Liver (tissue), 9 donors: ENCODE results near the gene ME1. TPM values are rescaled to one million over a fixed set of nuclear protein-coding genes. Genes with fewer than 3 reads are reported as not detected.

ENCODE experiments used
- DNase-seq: peaks from one replicate; pipeline ENCODE4 v3.0.0-alpha.2; 2017; ENCODE audit warnings: low spot score
- H3K27ac ChIP-seq, 2 donors: one replicate each; pipeline ENCODE4 v1.7.0; 2013; ENCODE audit warnings: inconsistent platforms in 2 of 2, low read length in 2 of 2, control low read depth in 1 of 2, low read depth in 1 of 2, mild to moderate bottlenecking in 1 of 2
- H3K27me3 ChIP-seq, 4 donors: one replicate each; pipeline versions ENCODE4 v1.6.1 to v1.7.0; 2013; ENCODE audit warnings: low read length in 3 of 4, inconsistent platforms in 1 of 4, mild to moderate bottlenecking in 1 of 4, moderate library complexity in 1 of 4; ENCODE audit not compliant: control insufficient read depth in 4 of 4, insufficient read depth in 4 of 4
- H3K36me3 ChIP-seq, 4 donors: one replicate each; pipeline versions ENCODE4 v1.6.1 to v1.7.0; 2013; ENCODE audit warnings: low read length in 3 of 4, mild to moderate bottlenecking in 3 of 4, low read depth in 1 of 4, moderate library complexity in 1 of 4; ENCODE audit not compliant: control insufficient read depth in 4 of 4, insufficient read depth in 3 of 4
- H3K4me1 ChIP-seq, 4 donors: one replicate each; pipeline versions ENCODE4 v1.6.1 to v1.7.0; 2013; ENCODE audit warnings: low read length in 3 of 4, mild to moderate bottlenecking in 3 of 4, moderate library complexity in 1 of 4; ENCODE audit not compliant: control insufficient read depth in 4 of 4, insufficient read depth in 4 of 4
- H3K4me3 ChIP-seq, 3 donors: one replicate each; pipeline versions ENCODE4 v1.6.1 to v1.7.0; 2013; ENCODE audit warnings: low read length in 3 of 3, control low read depth in 1 of 3, low read depth in 1 of 3, mild to moderate bottlenecking in 1 of 3
- H3K9ac ChIP-seq, 2 donors: one replicate each; pipeline ENCODE4 v1.7.0; 2013; ENCODE audit warnings: low read length in 2 of 2, mild to moderate bottlenecking in 2 of 2, moderate library complexity in 2 of 2, control low read depth in 1 of 2, low read depth in 1 of 2
- H3K9me3 ChIP-seq, 4 donors: one replicate each; pipeline versions ENCODE4 v1.6.1 to v1.7.0; 2013; ENCODE audit warnings: low read length in 3 of 4; ENCODE audit not compliant: control insufficient read depth in 4 of 4
- EGR1 ChIP-seq, 2 donors: IDR thresholded peaks; 2 replicates each; pipeline ENCODE4 v1.6.1; 2016 to 2018; ENCODE audit warnings: antibody characterized with exemption in 2 of 2, low read depth in 2 of 2
- FOXA1 ChIP-seq: IDR thresholded peaks from 2 replicates; pipeline ENCODE4 v1.6.1; 2016; ENCODE audit warnings: antibody characterized with exemption
- FOXA2 ChIP-seq: IDR thresholded peaks from 2 replicates; pipeline ENCODE4 v1.6.1; 2016; ENCODE audit warnings: antibody characterized with exemption
- GABPA ChIP-seq, 2 donors: IDR thresholded peaks in 1 of 2; conservative IDR thresholded peaks in 1 of 2; 2 replicates each; pipeline ENCODE4 v1.6.1; 2016; ENCODE audit warnings: antibody characterized with exemption in 2 of 2, mild to moderate bottlenecking in 1 of 2, moderate library complexity in 1 of 2
- HNF4A ChIP-seq, 2 donors: conservative IDR thresholded peaks; 2 replicates each; pipeline ENCODE4 v1.6.1; 2016; ENCODE audit warnings: antibody characterized with exemption in 2 of 2, mild to moderate bottlenecking in 2 of 2
- HNF4G ChIP-seq: IDR thresholded peaks from 2 replicates; pipeline ENCODE4 v1.6.1; 2016; ENCODE audit warnings: antibody characterized with exemption
- JUND ChIP-seq, 2 donors: IDR thresholded peaks; 2 replicates each; pipeline ENCODE4 v1.6.1; 2016; ENCODE audit warnings: antibody characterized with exemption in 2 of 2
- MAX ChIP-seq: IDR thresholded peaks from 2 replicates; pipeline ENCODE4 v1.6.1; 2016; ENCODE audit warnings: antibody characterized with exemption
- NR2F2 ChIP-seq: IDR thresholded peaks from 2 replicates; pipeline ENCODE4 v1.6.1; 2016; ENCODE audit warnings: antibody characterized with exemption
- RAD21 ChIP-seq, 2 donors: IDR thresholded peaks; 2 replicates each; pipeline ENCODE4 v1.6.1; 2016; ENCODE audit warnings: antibody characterized with exemption in 2 of 2, mild to moderate bottlenecking in 2 of 2
- REST ChIP-seq: IDR thresholded peaks from 2 replicates; pipeline ENCODE4 v1.6.1; 2016; ENCODE audit warnings: antibody characterized with exemption, mild to moderate bottlenecking
- RXRA ChIP-seq, 2 donors: IDR thresholded peaks; 2 replicates each; pipeline ENCODE4 v1.6.1; 2017 to 2018; ENCODE audit warnings: antibody characterized with exemption in 2 of 2, mild to moderate bottlenecking in 1 of 2
- SP1 ChIP-seq: IDR thresholded peaks from 2 replicates; pipeline ENCODE4 v1.6.1; 2018; ENCODE audit warnings: antibody characterized with exemption, mild to moderate bottlenecking
- TAF1 ChIP-seq: conservative IDR thresholded peaks from 2 replicates; pipeline ENCODE4 v1.6.1; 2016; ENCODE audit warnings: antibody characterized with exemption, mild to moderate bottlenecking
- YY1 ChIP-seq: IDR thresholded peaks from 2 replicates; pipeline ENCODE4 v1.6.1; 2016; ENCODE audit warnings: antibody characterized with exemption, mild to moderate bottlenecking
- WGBS: extraction: QIAGEN DNeasy Blood & Tissue Kit; methylation state at CpG from one replicate; pipeline ENCODE4 v1.1.7; 2013; 5-methylcytosine and 5-hydroxymethylcytosine counted together
- polyA plus RNA-seq, 2 donors: library from polyadenylated mRNA; stranded (reverse) in 1 of 2; unstranded in 1 of 2; fragments of 200-250 nt in 1 of 2; fragments of >200 nt in 1 of 2; fragmentation: Nextera tagmentation in 1 of 2; extraction: Ambion mirVana in 1 of 2; gene quantifications; one replicate each; pipeline versions ENCODE4 v1.2.1 to v1.2.3, GENCODE V29; 2013 to 2015
- total RNA-seq, 2 donors: library from RNA; depleted of rRNA; stranded (reverse); fragments of >200 nt; gene quantifications; one replicate each; pipeline ENCODE4 v1.2.3, GENCODE V29; 2014
- TF ChIP-seq, protein P1 (sequence below): IDR thresholded peaks from 2 replicates; pipeline ENCODE4 v1.6.1; 2016; ENCODE audit warnings: antibody characterized with exemption
- TF ChIP-seq, protein P2 (sequence below): IDR thresholded peaks from 2 replicates; pipeline ENCODE4 v1.6.1; 2016; ENCODE audit warnings: antibody characterized with exemption
- TF ChIP-seq, protein P3 (sequence below): fragments of 150-350 bp; IDR thresholded peaks from 2 replicates; pipeline ENCODE4 v1.5.1; 2017; ENCODE audit warnings: improper control_type of control experiment, low read depth, low read length; ENCODE audit not compliant: missing input control
- donor health status: healthy.
- donor health status: healthy.
- donor health status: healthy.
- donor health status: healthy.
- donor health status: healthy.

Gene ME1
- total and polyA plus RNA-seq, 4 donors: 4.3 to 7.8 (median 5.5) TPM

GRCh38 chr6:83188501-83188900 is 242.3 kb downstream of the ME1 start:
- H3K27me3 ChIP-seq: no peaks in the 10 kb centered on the region
- no peak overlapping the region for H3K4me3 ChIP-seq
- WGBS: 77% methylated on average over 3 of the region's 3 CpGs
- TF ChIP-seq, protein P1, sequence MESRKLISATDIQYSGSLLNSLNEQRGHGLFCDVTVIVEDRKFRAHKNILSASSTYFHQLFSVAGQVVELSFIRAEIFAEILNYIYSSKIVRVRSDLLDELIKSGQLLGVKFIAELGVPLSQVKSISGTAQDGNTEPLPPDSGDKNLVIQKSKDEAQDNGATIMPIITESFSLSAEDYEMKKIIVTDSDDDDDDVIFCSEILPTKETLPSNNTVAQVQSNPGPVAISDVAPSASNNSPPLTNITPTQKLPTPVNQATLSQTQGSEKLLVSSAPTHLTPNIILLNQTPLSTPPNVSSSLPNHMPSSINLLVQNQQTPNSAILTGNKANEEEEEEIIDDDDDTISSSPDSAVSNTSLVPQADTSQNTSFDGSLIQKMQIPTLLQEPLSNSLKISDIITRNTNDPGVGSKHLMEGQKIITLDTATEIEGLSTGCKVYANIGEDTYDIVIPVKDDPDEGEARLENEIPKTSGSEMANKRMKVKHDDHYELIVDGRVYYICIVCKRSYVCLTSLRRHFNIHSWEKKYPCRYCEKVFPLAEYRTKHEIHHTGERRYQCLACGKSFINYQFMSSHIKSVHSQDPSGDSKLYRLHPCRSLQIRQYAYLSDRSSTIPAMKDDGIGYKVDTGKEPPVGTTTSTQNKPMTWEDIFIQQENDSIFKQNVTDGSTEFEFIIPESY: no peak
- TF ChIP-seq MAX (no peak), HNF4A (conservative IDR thresholded peaks at IDR 0.05) (no peak), RAD21 (IDR thresholded peaks at IDR 0.05) (no peak), EGR1 (IDR thresholded peaks at IDR 0.05; ENCODE audit: low read depth in 2 of 2) (no peak), RXRA (IDR thresholded peaks at IDR 0.05) (no peak), FOXA2 (no peak), YY1 (no peak), REST (no peak), JUND (IDR thresholded peaks at IDR 0.05) (no peak), FOXA1 (no peak), NR2F2 (no peak), GABPA (IDR thresholded peaks at IDR 0.05 in 1 of 2, conservative IDR thresholded peaks at IDR 0.05 in 1 of 2) (no peak), HNF4G (no peak), SP1 (no peak), TAF1 (no peak)
- TF ChIP-seq, protein P2, sequence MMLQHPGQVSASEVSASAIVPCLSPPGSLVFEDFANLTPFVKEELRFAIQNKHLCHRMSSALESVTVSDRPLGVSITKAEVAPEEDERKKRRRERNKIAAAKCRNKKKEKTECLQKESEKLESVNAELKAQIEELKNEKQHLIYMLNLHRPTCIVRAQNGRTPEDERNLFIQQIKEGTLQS: no peak
- TF ChIP-seq, protein P3, sequence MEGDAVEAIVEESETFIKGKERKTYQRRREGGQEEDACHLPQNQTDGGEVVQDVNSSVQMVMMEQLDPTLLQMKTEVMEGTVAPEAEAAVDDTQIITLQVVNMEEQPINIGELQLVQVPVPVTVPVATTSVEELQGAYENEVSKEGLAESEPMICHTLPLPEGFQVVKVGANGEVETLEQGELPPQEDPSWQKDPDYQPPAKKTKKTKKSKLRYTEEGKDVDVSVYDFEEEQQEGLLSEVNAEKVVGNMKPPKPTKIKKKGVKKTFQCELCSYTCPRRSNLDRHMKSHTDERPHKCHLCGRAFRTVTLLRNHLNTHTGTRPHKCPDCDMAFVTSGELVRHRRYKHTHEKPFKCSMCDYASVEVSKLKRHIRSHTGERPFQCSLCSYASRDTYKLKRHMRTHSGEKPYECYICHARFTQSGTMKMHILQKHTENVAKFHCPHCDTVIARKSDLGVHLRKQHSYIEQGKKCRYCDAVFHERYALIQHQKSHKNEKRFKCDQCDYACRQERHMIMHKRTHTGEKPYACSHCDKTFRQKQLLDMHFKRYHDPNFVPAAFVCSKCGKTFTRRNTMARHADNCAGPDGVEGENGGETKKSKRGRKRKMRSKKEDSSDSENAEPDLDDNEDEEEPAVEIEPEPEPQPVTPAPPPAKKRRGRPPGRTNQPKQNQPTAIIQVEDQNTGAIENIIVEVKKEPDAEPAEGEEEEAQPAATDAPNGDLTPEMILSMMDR: no peak
- no peaks in the 10 kb centered on the region for H3K9me3 ChIP-seq
- DNase-seq: no peak
- H3K36me3 ChIP-seq: peaks cover 4 to 37% (median 23%) of the 10 kb centered on the region in 4 donors
- no peak overlapping the region for H3K27ac ChIP-seq
- peaks cover 12 to 18% (median 14%) of the 10 kb centered on the region in 4 donors for H3K4me1 ChIP-seq
- no peak overlapping the region for H3K9ac ChIP-seq
